GM23338 (cell line): ENCODE results near the gene IGF2. TPM values are rescaled to one million over a fixed set of nuclear protein-coding genes. Genes with fewer than 3 reads are reported as not detected.

Experiments used
- ATAC-seq: fragments of 200-7000 bp; cut with Tn5 transposase; 3 replicates; pipeline ENCODE4 v1.9.1; 2020
- DNase-seq: peaks from one replicate; pipeline ENCODE4 v3.0.0-alpha.2; 2015; ENCODE audit warnings: low spot score
- H2AFZ ChIP-seq: fragments of 200-600 bp; sonication (generic); 2 replicates; pipeline ENCODE4 v1.8.0; 2016; ENCODE audit warnings: antibody characterized with exemption, mild to moderate bottlenecking, moderate library complexity
- H3F3A ChIP-seq: fragments of 200-600 bp; sonication (generic); replicated peaks from 2 replicates; pipeline ENCODE4 v1.8.0; 2017; ENCODE audit warnings: antibody characterized with exemption, mixed run types, low read depth
- H3K27ac ChIP-seq: fragments of 200-600 bp; sonication (generic); 2 replicates; pipeline ENCODE4 v1.6.1; 2016; ENCODE audit warnings: low read depth
- H3K27me3 ChIP-seq: fragments of 200-600 bp; sonication (generic); 2 replicates; pipeline ENCODE4 v1.8.0; 2016; ENCODE audit warnings: mild to moderate bottlenecking, mixed run types, moderate library complexity; ENCODE audit not compliant: insufficient read depth
- H3K36me3 ChIP-seq: fragments of 200-600 bp; sonication (generic); 2 replicates; pipeline ENCODE4 v1.8.0; 2016; ENCODE audit warnings: mild to moderate bottlenecking; ENCODE audit not compliant: insufficient read depth
- H3K4me1 ChIP-seq: fragments of 200-600 bp; sonication (generic); 2 replicates; pipeline ENCODE4 v1.8.0; 2016; ENCODE audit warnings: mild to moderate bottlenecking, moderate library complexity; ENCODE audit not compliant: insufficient read depth
- H3K4me2 ChIP-seq: fragments of 200-600 bp; sonication (generic); 2 replicates; pipeline ENCODE4 v1.7.1; 2017; ENCODE audit warnings: mixed run types
- H3K4me3 ChIP-seq: fragments of 200-600 bp; sonication (generic); 2 replicates; pipeline ENCODE4 v1.6.1; 2016; ENCODE audit warnings: mixed run types
- H3K79me2 ChIP-seq: fragments of 200-600 bp; sonication (generic); replicated peaks from 2 replicates; pipeline ENCODE4 v1.8.0; 2017; ENCODE audit warnings: mild to moderate bottlenecking; ENCODE audit not compliant: insufficient read depth
- H3K9me2 ChIP-seq: fragments of 200-600 bp; sonication (generic); 2 replicates; pipeline ENCODE4 v1.8.0; 2017; ENCODE audit not compliant: insufficient read depth
- H4K20me1 ChIP-seq: fragments of 200-600 bp; sonication (generic); replicated peaks from 2 replicates; pipeline ENCODE4 v1.8.0; 2017; ENCODE audit warnings: mild to moderate bottlenecking; ENCODE audit not compliant: insufficient read depth
- H3K27ac Mint-ChIP-seq: 2 replicates; pipeline ENCODE4 v1.8.0; 2020; ENCODE audit warnings: inconsistent platforms, mild to moderate bottlenecking, moderate library complexity, mixed read lengths
- H3K27me3 Mint-ChIP-seq: 3 replicates; pipeline ENCODE4 v1.8.0; 2022; ENCODE audit warnings: low read depth, mild to moderate bottlenecking, moderate library complexity, mixed read lengths, inconsistent platforms; ENCODE audit not compliant: insufficient read depth, poor library complexity
- H3K36me3 Mint-ChIP-seq: 3 replicates; pipeline ENCODE4 v1.8.0; 2021; ENCODE audit warnings: low read depth, mild to moderate bottlenecking, inconsistent platforms, moderate library complexity, mixed read lengths
- H3K4me1 Mint-ChIP-seq: 3 replicates; pipeline ENCODE4 v1.8.0; 2020; ENCODE audit warnings: mild to moderate bottlenecking, inconsistent platforms, mixed read lengths
- H3K4me3 Mint-ChIP-seq: 3 replicates; pipeline ENCODE4 v1.8.0; 2021; ENCODE audit warnings: moderate library complexity, mild to moderate bottlenecking, inconsistent platforms, mixed read lengths
- H3K9me3 Mint-ChIP-seq: 3 replicates; pipeline ENCODE4 v1.8.0; 2020; ENCODE audit warnings: moderate library complexity, mild to moderate bottlenecking, inconsistent platforms, mixed read lengths
- CREB1 ChIP-seq: fragments of 250-450 bp; sonication (Bioruptor Pico); IDR thresholded peaks from 2 replicates; pipeline ENCODE4 v1.5.0; 2020; ENCODE audit warnings: low read depth, mild to moderate bottlenecking, moderate library complexity
- EZH2 ChIP-seq: fragments of 200-600 bp; sonication (generic); IDR thresholded peaks from one replicate; pipeline ENCODE4 v1.8.0; 2017; ENCODE audit warnings: antibody characterized with exemption, mild to moderate bottlenecking, low read depth; ENCODE audit not compliant: unreplicated experiment
- EZH2phosphoT487 ChIP-seq: fragments of 200-600 bp; sonication (generic); IDR thresholded peaks from one replicate; pipeline ENCODE4 v1.8.1; 2018; ENCODE audit warnings: antibody characterized with exemption; ENCODE audit not compliant: unreplicated experiment
- JUNB ChIP-seq: IDR thresholded peaks from one replicate; pipeline ENCODE4 v1.6.1; 2016; ENCODE audit warnings: antibody characterized with exemption; ENCODE audit not compliant: unreplicated experiment
- NANOG ChIP-seq: IDR thresholded peaks from 2 replicates; pipeline ENCODE4 v1.6.1; 2016; ENCODE audit warnings: antibody characterized with exemption, borderline replicate concordance
- POLR2AphosphoS5 ChIP-seq: IDR thresholded peaks from 2 replicates; pipeline ENCODE4 v1.6.1; 2016; ENCODE audit warnings: antibody characterized with exemption, low read depth
- STAT1 ChIP-seq: IDR thresholded peaks from one replicate; pipeline ENCODE4 v1.6.1; 2016; ENCODE audit warnings: antibody characterized with exemption; ENCODE audit not compliant: unreplicated experiment
- ZNF114 ChIP-seq: fragments of 250-450 bp; sonication (Bioruptor Pico); IDR thresholded peaks from 2 replicates; pipeline ENCODE4 v1.5.0; 2020; ENCODE audit warnings: mild to moderate bottlenecking, moderate library complexity
- ZNF331 ChIP-seq: fragments of 250-450 bp; sonication (Bioruptor Pico); IDR thresholded peaks from 2 replicates; pipeline ENCODE4 v1.5.0; 2020; ENCODE audit warnings: low read depth, mild to moderate bottlenecking, moderate library complexity
- polyA plus RNA-seq: library from polyadenylated mRNA; unstranded; fragments of >200 nt; fragmentation: Nextera tagmentation; extraction: Ambion mirVana; gene quantifications from 2 replicates; pipeline ENCODE4 v1.2.1, GENCODE V29; 2016
- total RNA-seq: library from RNA; depleted of rRNA; stranded (reverse); fragments of >200 nt; shearing (Covaris generic); gene quantifications from 2 replicates; pipeline ENCODE4 v1.2.3, GENCODE V29; 2014
- TF ChIP-seq, protein P1 (sequence below): IDR thresholded peaks from 2 replicates; pipeline ENCODE4 v1.6.1; 2016; ENCODE audit warnings: antibody characterized with exemption
- TF ChIP-seq, protein P2 (sequence below): IDR thresholded peaks from one replicate; pipeline ENCODE4 v1.6.1; 2018; ENCODE audit warnings: antibody characterized with exemption; ENCODE audit not compliant: unreplicated experiment

The IGF2 gene
- total and polyA plus RNA-seq, 2 experiments from 2014 or later, result 1.4 to 4.0 TPM

DNA sequence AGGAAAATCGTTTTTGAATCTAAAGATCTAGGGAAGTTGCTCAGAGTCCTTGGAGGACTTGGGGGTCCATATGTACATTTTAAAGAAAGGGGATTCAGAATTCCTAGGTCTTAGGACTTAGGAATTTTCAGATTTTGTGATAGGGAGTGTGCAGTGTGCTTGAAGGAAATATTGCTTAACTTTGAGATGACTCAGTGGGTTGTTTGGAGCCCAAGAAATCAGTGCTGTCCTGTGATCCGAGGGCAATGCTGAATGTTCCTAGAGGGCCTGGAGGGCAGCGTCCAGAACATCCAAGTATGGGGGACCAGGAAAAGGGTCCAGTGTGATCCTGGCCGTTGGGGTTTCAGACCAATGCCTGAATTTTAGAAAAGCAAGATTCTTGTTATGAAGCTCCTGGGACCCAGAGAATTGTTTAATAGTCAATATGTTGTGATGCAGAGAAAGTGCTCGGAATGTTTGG lies 3.1 kb upstream of the IGF2 start:
- no peak overlapping the region for H3K27ac ChIP-seq
- peaks cover 12% of the 10 kb centered on the region; the same call in 1 of the 2 replicates for H3K4me1 ChIP-seq
- peaks cover 6% of the 10 kb centered on the region; the same call in 1 of the 3 replicates for H3K9me3 Mint-ChIP-seq
- ATAC-seq, result no peak
- no peak overlapping the region for H3K27ac Mint-ChIP-seq
- H3K36me3 Mint-ChIP-seq, result no peaks in the 10 kb centered on the region
- H2AFZ ChIP-seq, result no peak overlapping the region
- H3K4me3 Mint-ChIP-seq, result no peak overlapping the region
- no peaks in the 10 kb centered on the region for H3K36me3 ChIP-seq
- no peak overlapping the region for H3K4me2 ChIP-seq
- no peak overlapping the region for H3K4me3 ChIP-seq
- peaks cover 97% of the 10 kb centered on the region for H3K27me3 ChIP-seq
- peaks cover 15% of the 10 kb centered on the region for H4K20me1 ChIP-seq
- no peak for DNase-seq
- no peaks in the 10 kb centered on the region for H3K79me2 ChIP-seq
- peaks cover 86% of the 10 kb centered on the region for H3K27me3 Mint-ChIP-seq
- peaks cover 9% of the 10 kb centered on the region; the same call in 2 of the 3 replicates for H3K4me1 Mint-ChIP-seq
- no peaks in the 10 kb centered on the region for H3K9me2 ChIP-seq
- H3F3A ChIP-seq, result no peaks in the 10 kb centered on the region; the same call in 1 of the 2 replicates
- no peak for TF ChIP-seq STAT1
- TF ChIP-seq EZH2, result peak; percentile 69
- TF ChIP-seq ZNF114 (CRISPR knock-in tag), result no peak
- TF ChIP-seq NANOG, result no peak

DNA sequence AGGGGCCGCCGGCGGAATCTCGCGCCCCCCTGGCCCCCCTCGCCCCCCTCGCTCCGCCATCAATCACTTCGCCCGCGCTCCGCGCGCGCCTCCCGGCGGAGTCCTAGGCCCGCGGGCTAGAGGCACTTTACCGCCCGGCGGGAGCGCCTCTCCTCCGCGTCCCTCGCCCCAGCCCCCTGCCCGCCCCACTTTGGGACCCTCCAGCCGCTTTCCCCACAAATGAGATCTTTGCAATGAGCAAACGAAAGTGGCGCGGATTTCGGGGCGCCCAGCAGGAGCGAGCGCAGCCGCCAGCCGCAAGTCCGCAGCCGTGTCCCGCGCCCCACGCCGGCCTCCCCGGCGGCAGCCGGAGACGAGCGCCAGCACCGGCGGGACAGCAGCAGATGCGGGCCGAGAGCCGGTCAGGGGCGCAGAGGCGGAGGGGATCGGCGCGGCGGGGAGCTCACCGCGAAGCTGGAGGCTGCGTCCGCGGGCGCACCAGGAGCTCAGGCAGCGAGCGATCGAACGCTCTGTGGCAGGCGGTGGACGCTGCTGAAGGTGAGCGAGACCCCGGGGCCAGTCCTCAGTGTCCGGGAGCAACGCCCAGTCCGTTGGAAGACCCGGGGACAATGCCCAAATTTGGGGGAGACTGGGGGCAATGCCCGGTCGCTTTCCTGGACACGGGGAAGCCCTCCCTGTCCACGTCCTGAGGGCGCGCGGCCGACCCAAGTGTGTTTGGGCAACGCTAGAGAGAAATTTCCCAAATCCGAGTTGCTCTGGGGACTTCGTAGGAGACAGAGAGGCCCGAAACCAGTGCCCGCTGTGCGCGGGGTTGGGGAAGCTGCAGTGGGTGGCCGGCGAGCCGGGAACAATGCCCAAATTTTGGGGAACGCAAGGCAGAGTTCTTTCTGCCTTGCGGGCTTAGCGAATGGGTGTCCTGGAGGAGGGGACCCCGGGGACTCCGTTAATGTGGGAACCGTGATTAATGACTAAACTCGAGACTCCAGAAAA lies 1.5 kb upstream of the IGF2 start:
- H3K4me2 ChIP-seq, result peak overlapping the region; percentile 70
- DNase-seq, result peak; percentile 62
- no peak for TF ChIP-seq JUNB
- no peak for TF ChIP-seq POLR2AphosphoS5
- no peak for TF ChIP-seq NANOG
- TF ChIP-seq EZH2phosphoT487, result peak; percentile 80
- TF ChIP-seq, protein P1, sequence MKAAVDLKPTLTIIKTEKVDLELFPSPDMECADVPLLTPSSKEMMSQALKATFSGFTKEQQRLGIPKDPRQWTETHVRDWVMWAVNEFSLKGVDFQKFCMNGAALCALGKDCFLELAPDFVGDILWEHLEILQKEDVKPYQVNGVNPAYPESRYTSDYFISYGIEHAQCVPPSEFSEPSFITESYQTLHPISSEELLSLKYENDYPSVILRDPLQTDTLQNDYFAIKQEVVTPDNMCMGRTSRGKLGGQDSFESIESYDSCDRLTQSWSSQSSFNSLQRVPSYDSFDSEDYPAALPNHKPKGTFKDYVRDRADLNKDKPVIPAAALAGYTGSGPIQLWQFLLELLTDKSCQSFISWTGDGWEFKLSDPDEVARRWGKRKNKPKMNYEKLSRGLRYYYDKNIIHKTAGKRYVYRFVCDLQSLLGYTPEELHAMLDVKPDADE, result no peak
- TF ChIP-seq ZNF114 (CRISPR knock-in tag), result no peak
- no peak for TF ChIP-seq STAT1
- no peak for TF ChIP-seq CREB1 (CRISPR knock-in tag)
- TF ChIP-seq, protein P2, sequence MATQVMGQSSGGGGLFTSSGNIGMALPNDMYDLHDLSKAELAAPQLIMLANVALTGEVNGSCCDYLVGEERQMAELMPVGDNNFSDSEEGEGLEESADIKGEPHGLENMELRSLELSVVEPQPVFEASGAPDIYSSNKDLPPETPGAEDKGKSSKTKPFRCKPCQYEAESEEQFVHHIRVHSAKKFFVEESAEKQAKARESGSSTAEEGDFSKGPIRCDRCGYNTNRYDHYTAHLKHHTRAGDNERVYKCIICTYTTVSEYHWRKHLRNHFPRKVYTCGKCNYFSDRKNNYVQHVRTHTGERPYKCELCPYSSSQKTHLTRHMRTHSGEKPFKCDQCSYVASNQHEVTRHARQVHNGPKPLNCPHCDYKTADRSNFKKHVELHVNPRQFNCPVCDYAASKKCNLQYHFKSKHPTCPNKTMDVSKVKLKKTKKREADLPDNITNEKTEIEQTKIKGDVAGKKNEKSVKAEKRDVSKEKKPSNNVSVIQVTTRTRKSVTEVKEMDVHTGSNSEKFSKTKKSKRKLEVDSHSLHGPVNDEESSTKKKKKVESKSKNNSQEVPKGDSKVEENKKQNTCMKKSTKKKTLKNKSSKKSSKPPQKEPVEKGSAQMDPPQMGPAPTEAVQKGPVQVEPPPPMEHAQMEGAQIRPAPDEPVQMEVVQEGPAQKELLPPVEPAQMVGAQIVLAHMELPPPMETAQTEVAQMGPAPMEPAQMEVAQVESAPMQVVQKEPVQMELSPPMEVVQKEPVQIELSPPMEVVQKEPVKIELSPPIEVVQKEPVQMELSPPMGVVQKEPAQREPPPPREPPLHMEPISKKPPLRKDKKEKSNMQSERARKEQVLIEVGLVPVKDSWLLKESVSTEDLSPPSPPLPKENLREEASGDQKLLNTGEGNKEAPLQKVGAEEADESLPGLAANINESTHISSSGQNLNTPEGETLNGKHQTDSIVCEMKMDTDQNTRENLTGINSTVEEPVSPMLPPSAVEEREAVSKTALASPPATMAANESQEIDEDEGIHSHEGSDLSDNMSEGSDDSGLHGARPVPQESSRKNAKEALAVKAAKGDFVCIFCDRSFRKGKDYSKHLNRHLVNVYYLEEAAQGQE, result no peak
- TF ChIP-seq ZNF331 (CRISPR knock-in tag), result no peak

More for the DNA sequence above, 1.5 kb upstream of the IGF2 start:
- no peak overlapping the region for H3K27ac Mint-ChIP-seq
- Histone ChIP-seq H3K79me2 (no peaks in the 10 kb centered on the region), H3K4me3 (peak overlapping the region; percentile 49), H3K27ac (no peak overlapping the region), H3K27me3 (peaks cover 97% of the 10 kb centered on the region), H2AFZ (no peak overlapping the region; the same call in 1 of the 2 replicates), H3F3A (no peaks in the 10 kb centered on the region; the same call in 1 of the 2 replicates), H3K36me3 (no peaks in the 10 kb centered on the region), H3K9me2 (no peaks in the 10 kb centered on the region), H4K20me1 (peaks cover 15% of the 10 kb centered on the region), H3K4me1 (peaks cover 13% of the 10 kb centered on the region; the same call in 1 of the 2 replicates)
- peak; percentile 5 for ATAC-seq
- peaks cover 11% of the 10 kb centered on the region; the same call in 1 of the 3 replicates for H3K4me1 Mint-ChIP-seq
- no peaks in the 10 kb centered on the region for H3K36me3 Mint-ChIP-seq
- H3K4me3 Mint-ChIP-seq, result peak overlapping the region; percentile 48
- H3K9me3 Mint-ChIP-seq, result peaks cover 6% of the 10 kb centered on the region; the same call in 1 of the 3 replicates
- H3K27me3 Mint-ChIP-seq, result peaks cover 86% of the 10 kb centered on the region
